Cardiac fibroblast (primary cell): Measurements from ENCODE around the gene PELI2.

ENCODE experiments used
- DNase-seq, 2 donors: peaks; one replicate each; pipeline versions ENCODE4 v3.0.0 to v3.0.0-alpha.2; 2010; ENCODE audit warnings: low read depth in 2 of 2
- H3K4me3 ChIP-seq, 2 donors: replicated peaks in 1 of 2; 1 replicate in 1 of 2; 2 replicates in 1 of 2; pipeline ENCODE4 v1.5.1; 2011; ENCODE audit warnings: low read depth in 2 of 2, low read length in 2 of 2, mild to moderate bottlenecking in 2 of 2, moderate library complexity in 1 of 2
- CTCF ChIP-seq: IDR thresholded peaks from one replicate; pipeline ENCODE4 v1.5.1; 2011; ENCODE audit warnings: low read depth, mild to moderate bottlenecking, low read length, inconsistent platforms

Gene PELI2

GRCh38 chr14:56131004-56131864 lies 13.0 kb downstream of the PELI2 start:
- H3K4me3 ChIP-seq, result no peak overlapping the region
- no peak for TF ChIP-seq CTCF
- no peak for DNase-seq

- DNase-seq, result no peak
- H3K4me3 ChIP-seq, result no peak overlapping the region
- no peak for TF ChIP-seq CTCF
Measured at GRCh38 chr14:56131865-56132833, 13.9 kb downstream of the PELI2 start.

GRCh38 chr14:56133547-56133946 lies 15.3 kb downstream of the PELI2 start:
- no peak overlapping the region for H3K4me3 ChIP-seq
- no peak for TF ChIP-seq CTCF
- no peak for DNase-seq

GRCh38 chr14:56135001-56135400 lies 16.8 kb downstream of the PELI2 start:
- H3K4me3 ChIP-seq, result no peak overlapping the region
- no peak for DNase-seq
- no peak for TF ChIP-seq CTCF

GRCh38 chr14:56135668-56136067 lies 17.5 kb downstream of the PELI2 start:
- no peak overlapping the region for H3K4me3 ChIP-seq
- no peak for TF ChIP-seq CTCF
- no peak for DNase-seq

- no peak for DNase-seq
- TF ChIP-seq CTCF, result no peak
- no peak overlapping the region for H3K4me3 ChIP-seq
Measured at GRCh38 chr14:56136571-56137452, 18.6 kb downstream of the PELI2 start.
